Islet precursor cell (in vitro differentiated cells): ENCODE data around the gene PTPRG.
"Not testable (repeated sequence)": the region's sequence is repeated elsewhere in the genome, so short reads cannot be mapped to it uniquely, and the experiment has no call there.

Experiments
- DNase-seq: peaks from one replicate; pipeline ENCODE4 v3.0.0-alpha.2; 2018

PTPRG gene

GRCh38 chr3:61688307-61688984 is 127.1 kb downstream of the PTPRG start:
- no peak for DNase-seq

- DNase-seq = no peak
Observed at GRCh38 chr3:61690016-61690415, 128.6 kb downstream of the PTPRG start.

GRCh38 chr3:61691466-61691865 is 130.1 kb downstream of the PTPRG start:
- no peak for DNase-seq

GRCh38 chr3:61697301-61697700 is 135.9 kb downstream of the PTPRG start:
- DNase-seq = no peak

GRCh38 chr3:61698278-61699072 is 137.1 kb downstream of the PTPRG start:
- not testable (repeated sequence) for DNase-seq

GRCh38 chr3:61699622-61700021 is 138.3 kb downstream of the PTPRG start:
- no peak for DNase-seq

GRCh38 chr3:61701011-61701410 is 139.6 kb downstream of the PTPRG start:
- no peak for DNase-seq

GRCh38 chr3:61702453-61702852 is 141.1 kb downstream of the PTPRG start:
- peak; percentile 64 for DNase-seq

- peak; percentile 60 for DNase-seq
Observed at GRCh38 chr3:61704807-61705206, 143.4 kb downstream of the PTPRG start.

- DNase-seq = no peak
Observed at GRCh38 chr3:61707492-61707891, 146.1 kb downstream of the PTPRG start.

GRCh38 chr3:61710920-61711319 is 149.5 kb downstream of the PTPRG start:
- DNase-seq = not testable (repeated sequence)

- DNase-seq = no peak
Observed at GRCh38 chr3:61714225-61714624, 152.9 kb downstream of the PTPRG start.

- no peak for DNase-seq
Observed at GRCh38 chr3:61715886-61716527, 154.6 kb downstream of the PTPRG start.

- DNase-seq = not testable (repeated sequence)
Observed at GRCh38 chr3:61716693-61717092, 155.3 kb downstream of the PTPRG start.

GRCh38 chr3:61718565-61718964 is 157.2 kb downstream of the PTPRG start:
- no peak for DNase-seq

- DNase-seq = no peak
Observed at GRCh38 chr3:61719278-61719977, 158.1 kb downstream of the PTPRG start.

- DNase-seq = no peak
Observed at GRCh38 chr3:61723038-61723437, 161.7 kb downstream of the PTPRG start.

GRCh38 chr3:61724183-61724582 is 162.8 kb downstream of the PTPRG start:
- DNase-seq = no peak

- DNase-seq = no peak
Observed at GRCh38 chr3:61724801-61725200, 163.4 kb downstream of the PTPRG start.

GRCh38 chr3:61725851-61726333 is 164.5 kb downstream of the PTPRG start:
- DNase-seq = no peak

- DNase-seq = no peak
Observed at GRCh38 chr3:61727435-61727834, 166.1 kb downstream of the PTPRG start.

- no peak for DNase-seq
Observed at GRCh38 chr3:61729038-61729634, 167.8 kb downstream of the PTPRG start.

- no peak for DNase-seq
Observed at GRCh38 chr3:61730056-61730455, 168.7 kb downstream of the PTPRG start.
